GM19455 (cell line): Measurements from ENCODE around the gene TMEM255B.
"Not testable (repeated sequence)": the region's sequence is repeated elsewhere in the genome, so short reads cannot be mapped to it uniquely, and the experiment has no call there.

ENCODE experiments used
- ATAC-seq: cut with Tn5 transposase; IDR thresholded peaks from one replicate; pipeline ENCODE4 v1.9.1; 2021; ENCODE audit not compliant: unreplicated experiment

The TMEM255B gene

DNA sequence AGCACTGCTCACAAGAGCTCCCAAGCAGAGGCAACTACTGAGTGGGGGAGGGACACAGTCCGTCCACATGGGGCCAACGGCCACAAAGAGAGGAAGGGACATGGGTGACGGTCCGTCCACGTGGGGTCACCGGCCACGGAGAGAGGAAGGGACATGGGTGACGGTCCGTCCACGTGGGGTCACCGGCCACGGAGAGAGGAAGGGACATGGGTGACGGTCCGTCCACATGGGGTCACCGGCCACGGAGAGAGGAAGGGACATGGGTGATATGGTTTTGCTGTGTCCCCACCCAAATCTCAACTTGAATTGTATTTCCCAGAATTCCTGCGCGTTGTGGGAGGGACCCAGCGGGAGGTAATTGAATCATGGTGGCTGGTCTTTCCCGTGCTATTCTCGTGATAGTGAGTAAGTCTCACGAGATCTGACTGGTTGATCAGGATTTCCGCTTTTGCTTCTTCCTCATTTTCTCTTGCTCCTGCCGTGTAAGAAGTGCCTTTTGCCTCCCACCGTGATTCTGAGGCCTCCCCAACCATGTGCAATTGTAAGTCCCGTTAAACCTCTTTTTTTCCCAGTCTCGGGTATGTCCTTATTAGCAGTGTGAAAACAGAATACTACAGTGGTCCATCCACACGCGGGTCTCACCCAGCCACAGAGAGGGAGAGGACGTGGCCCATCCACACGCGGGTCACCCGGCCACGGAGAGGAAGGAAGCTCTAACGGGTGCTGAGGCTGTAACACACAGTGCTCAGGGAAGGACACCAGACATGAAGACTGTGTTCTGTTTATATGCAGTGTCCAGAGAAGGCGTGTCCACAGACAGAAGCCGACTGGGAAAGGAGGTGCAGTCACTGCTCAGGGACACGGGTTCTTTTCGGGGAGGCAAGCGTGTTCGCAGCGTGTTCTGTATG is 56.4 kb downstream of the TMEM255B start:
- ATAC-seq = no peak

GRCh38 chr13:113816254-113816929 is 57.4 kb downstream of the TMEM255B start:
- no peak for ATAC-seq

DNA sequence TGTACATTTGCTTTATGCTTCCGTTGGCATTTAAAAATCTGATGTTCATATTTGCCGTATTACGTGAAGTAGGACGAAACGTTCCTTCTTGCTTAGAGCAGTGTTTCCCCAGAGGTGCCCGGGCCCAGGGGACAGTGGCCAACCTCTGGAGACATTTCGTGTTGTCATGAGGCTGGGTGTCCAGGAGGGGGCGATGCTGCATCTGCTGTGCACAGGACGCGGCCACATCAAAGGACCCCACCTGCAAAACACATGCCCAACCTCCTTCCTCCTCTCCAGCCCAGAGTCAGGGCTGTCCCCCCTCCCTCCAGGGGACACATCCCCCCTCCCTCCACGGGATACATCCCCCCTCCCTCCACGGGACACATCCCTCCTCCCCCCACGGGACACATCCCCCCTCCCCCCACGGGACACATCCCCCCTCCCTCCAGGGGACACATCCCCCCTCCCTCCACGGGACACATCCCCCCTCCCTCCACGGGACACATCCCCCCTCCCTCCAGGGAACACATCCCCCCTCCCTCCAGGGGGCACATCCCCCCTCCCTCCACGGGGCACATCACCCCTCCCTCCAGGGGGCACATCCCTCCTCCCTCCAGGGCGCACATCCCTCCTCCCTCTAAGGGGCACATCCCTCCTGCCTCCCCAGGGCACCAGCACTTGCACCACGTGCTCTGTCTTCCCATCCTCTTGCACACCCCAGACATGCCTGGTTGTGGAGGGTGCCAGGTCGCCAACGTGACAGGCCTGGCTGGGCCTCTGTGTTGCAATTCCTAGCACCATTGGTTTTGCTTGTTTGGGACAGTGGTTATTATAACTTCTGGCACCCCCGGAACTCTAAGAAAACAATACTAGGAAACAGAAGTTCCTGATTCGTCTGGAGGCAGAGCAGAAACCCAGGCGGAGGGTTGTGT is 58.2 kb downstream of the TMEM255B start:
- no peak for ATAC-seq

GRCh38 chr13:113817860-113818691 is 59.0 kb downstream of the TMEM255B start:
- ATAC-seq = no peak

DNA sequence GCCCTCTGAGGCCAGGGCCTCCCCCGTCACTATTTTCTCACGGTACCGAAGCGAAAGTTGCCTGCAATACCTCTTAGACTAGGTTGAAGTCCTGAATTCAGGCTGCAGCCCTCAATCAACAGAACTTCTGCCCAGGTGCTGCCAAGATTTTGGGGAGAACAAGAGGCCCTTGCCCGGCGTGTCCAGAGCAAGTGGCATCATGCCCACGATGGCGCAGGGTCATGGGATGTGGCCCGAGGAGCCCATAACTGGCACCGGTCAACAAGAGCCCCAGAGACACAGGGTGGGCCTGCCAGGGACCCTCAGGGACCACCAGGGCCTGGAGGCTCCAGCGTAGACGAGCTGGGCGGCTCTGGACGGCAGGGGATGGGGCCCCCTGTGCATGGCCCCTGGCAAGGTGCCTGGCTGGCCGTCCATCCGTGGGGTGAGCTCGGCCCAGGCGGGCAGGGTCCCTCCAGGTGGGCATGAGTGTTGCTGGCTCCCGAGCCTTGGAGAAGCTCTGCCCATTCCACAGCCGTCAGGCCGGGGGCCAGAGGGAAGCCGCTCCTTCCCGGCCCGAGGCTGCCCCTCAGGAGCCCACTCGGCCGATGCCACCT is 59.8 kb downstream of the TMEM255B start:
- no peak for ATAC-seq

- no peak for ATAC-seq
Measured at GRCh38 chr13:113819341-113819730, 60.3 kb downstream of the TMEM255B start.

DNA sequence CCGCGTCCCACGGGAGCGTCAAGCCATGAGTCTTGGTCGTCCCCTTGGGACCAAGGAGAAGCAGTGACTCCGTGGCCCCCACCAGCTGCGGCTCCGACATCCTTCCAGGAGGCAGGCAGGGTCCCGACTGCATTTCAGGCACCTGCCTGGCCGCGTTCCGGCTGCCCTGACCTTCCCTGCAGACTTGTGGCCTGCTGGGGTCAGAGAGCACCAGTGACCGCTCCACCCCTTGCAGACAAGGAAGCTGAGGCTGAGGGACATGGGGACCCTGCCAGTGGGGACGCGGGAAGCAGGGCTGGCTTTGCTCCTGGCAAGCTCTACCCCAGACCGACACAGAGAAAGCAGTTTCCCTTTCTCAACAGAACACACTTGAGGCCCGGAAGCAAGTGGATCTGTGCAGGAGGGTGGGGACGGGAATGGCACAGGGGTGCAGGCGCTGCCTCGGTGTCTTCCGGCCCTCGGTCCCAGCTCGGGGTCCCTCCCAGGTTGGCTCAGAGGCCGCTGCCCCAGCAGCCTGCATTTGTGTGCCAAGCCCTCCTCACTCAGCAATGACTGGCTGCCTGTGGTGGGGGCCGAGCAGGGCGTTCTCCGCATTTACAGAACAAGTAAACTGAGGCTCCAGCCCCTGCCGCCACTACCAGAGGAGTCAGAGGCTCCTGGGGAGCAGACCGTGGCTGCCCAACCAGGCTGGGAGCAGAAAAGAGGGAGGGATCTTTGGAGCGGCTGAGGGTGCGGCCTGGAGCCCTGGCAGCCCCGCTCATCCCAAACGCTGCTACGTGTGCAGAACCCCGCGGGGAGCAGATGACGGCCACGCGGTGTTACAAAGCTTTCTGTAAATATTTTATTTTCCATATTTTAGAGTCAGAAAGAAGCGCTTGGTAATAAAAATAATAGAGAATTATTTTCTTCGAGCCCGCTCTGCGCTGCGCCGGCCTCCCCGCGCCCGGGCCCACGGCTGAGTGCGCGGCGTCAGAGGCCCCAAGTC is 61.0 kb downstream of the TMEM255B start:
- ATAC-seq = no peak

- ATAC-seq = no peak
Measured at GRCh38 chr13:113820813-113821651, 62.0 kb downstream of the TMEM255B start.

DNA sequence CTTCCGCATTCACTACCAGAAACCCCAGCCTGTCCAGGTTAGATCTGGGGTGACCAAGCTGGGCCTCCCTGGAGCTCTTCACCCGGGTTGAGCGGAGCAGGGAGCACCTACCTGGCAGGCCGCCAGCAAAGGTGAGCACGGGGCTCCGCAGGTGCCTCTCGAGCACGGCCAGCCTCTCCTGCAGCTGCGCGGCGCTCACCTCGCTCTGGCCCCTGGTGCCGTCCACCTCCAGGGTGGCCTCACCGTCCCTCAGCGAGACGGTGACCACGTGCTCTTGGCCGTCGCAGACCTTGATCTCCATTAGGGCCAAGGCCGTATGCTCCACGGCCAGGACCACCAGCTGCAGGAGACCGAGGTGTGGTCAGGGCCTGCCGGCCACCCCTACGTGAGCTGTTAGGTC is 62.8 kb downstream of the TMEM255B start:
- ATAC-seq = no peak

DNA sequence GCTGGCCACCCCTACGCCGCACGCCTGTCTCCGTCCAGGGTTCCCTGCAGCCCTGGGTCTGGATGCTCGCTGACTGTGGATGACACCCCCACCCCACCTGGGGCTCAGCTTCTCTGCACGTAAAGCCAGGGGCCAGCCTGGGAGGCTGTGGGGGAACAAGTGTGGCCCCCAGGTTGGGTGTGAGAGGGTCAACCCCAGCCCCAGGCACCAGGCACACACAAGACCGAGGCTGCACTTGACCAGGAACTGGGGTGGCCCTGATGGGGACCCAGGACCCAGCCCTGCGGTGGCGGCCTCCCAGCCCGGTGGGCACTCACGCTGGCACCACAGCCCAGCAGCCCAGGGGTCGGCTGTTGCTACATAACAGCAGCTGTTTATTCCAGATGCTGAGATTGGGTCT is 63.2 kb downstream of the TMEM255B start:
- ATAC-seq = no peak

DNA sequence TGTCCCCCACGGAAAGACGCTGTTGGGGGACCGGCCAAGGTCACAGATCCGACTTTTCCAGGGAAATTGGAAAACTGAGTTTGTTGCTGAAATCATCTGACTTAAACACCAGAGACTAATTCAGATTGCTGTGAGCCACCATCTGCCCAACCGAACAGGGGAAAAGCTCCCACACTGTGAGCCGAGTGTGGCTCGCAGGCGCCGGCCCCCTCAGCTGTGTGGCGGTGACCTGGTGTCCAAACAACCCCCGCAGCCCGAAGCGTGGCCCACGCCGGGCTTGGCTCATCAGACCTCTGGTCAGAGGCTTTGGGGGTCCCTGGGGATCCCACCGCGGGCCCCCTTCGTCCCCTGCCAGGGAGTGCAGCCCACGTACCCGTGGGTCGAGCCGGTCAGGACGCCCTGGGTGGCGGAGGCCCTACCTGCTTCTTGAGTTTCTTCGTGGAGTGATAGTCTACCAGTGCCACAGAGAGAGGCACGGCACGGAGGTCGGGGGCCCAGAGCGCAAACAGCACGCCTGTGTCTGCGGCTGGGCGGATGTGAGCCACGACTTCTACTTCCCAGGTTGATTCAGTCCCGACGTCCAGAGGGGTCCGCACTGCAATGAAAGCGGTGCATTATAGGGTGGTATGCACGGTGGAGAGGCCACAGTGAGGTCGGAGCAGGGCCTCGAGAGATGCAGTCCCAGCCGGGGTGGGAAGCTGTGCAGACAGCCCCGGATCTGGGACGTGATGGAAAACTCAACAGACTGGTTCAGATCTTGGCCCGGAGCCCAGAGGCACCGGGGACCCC is 64.1 kb downstream of the TMEM255B start:
- ATAC-seq = no peak

- no peak for ATAC-seq
Measured at GRCh38 chr13:113823771-113824170, 64.7 kb downstream of the TMEM255B start.

- no peak for ATAC-seq
Measured at GRCh38 chr13:113825841-113826240, 66.8 kb downstream of the TMEM255B start.

GRCh38 chr13:113826446-113826845 is 67.4 kb downstream of the TMEM255B start:
- ATAC-seq = not testable (repeated sequence)

- no peak for ATAC-seq
Measured at GRCh38 chr13:113827021-113827420, 68.0 kb downstream of the TMEM255B start.

GRCh38 chr13:113828282-113828825 is 69.3 kb downstream of the TMEM255B start:
- ATAC-seq = no peak

DNA sequence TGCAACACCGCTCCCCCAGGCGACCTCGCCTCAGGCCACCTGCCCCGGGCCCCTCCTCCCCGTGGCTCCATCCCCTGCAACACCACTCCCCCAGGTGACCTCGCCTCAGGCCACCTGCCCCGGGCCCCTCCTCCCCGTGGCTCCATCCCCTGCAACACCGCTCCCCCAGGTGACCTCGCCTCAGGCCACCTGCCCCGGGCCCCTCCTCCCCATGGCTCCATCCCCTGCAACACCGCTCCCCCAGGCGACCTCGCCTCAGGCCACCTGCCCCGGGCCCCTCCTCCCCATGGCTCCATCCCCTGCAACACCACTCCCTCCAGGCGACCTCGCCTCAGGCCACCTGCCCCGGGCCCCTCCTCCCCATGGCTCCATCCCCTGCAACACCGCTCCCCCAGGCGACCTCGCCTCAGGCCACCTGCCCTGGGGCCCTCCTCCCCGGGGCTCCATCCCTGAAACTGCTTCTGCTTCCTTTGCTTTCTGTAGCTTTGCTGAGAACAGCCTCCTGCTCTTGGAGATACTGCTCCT is 71.5 kb downstream of the TMEM255B start:
- ATAC-seq = not testable (repeated sequence)
